ENCODE measurements around the gene SLC25A45.

- TF ChIP-seq ARNT (IDR thresholded peaks at IDR 0.05), result no peak
- no peak for TF ChIP-seq NFRKB (IDR thresholded peaks at IDR 0.05)
- TF ChIP-seq BHLHE40 (IDR thresholded peaks at IDR 0.05; ENCODE audit: borderline replicate concordance), result no peak
- TF ChIP-seq FOXM1 (IDR thresholded peaks at IDR 0.05; ENCODE audit: borderline replicate concordance), result no peak
- no peak for TF ChIP-seq PKNOX1 (IDR thresholded peaks at IDR 0.05)
These were observed 47.4 kb upstream of the SLC25A45 start for GRCh38 chr11:65429724-65430405.

Measured in HEK293T (cell line).